Putamen (tissue), 1 donor: Measurements from ENCODE around the gene ALS2CL.
"Not testable (repeated sequence)": the region's sequence is repeated elsewhere in the genome, so short reads cannot be mapped to it uniquely, and the experiment has no call there.

Source experiments
- DNase-seq: peaks from one replicate; pipeline ENCODE4 v3.0.0-alpha.2; 2016; ENCODE audit warnings: low spot score

Gene ALS2CL

DNA sequence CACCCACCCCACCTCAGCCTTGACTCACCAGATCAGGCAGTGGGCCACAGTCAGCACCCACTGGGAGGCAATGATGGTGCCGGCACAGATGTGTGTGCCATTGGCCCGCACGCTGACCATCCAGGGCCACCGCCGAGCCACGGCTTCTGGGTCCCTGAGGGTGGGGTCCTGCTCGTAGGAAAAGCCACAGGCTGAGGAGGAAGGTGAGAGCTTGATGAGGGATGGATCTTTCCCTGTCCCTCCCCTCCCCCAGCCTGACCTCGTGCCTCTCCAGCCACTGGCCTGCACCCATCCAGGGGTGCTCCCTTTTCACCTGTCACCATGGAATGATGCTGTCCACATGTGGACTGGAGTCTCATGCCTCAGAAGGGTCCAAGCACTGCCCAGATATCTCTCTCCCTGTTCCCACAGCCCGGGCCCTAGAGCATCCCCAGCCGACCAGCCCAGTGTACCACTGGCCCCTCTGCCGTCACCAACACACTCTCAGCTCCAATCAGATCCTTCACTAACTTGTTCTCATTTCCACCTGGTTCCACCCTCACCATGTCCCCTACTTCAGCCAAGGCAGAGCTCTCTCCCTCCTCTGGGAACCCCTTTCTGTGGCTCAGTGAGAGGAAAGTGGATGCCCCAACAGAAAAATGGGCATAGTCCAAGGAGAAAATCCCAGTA is 22.2 kb upstream of the ALS2CL start:
- DNase-seq, result no peak

DNA sequence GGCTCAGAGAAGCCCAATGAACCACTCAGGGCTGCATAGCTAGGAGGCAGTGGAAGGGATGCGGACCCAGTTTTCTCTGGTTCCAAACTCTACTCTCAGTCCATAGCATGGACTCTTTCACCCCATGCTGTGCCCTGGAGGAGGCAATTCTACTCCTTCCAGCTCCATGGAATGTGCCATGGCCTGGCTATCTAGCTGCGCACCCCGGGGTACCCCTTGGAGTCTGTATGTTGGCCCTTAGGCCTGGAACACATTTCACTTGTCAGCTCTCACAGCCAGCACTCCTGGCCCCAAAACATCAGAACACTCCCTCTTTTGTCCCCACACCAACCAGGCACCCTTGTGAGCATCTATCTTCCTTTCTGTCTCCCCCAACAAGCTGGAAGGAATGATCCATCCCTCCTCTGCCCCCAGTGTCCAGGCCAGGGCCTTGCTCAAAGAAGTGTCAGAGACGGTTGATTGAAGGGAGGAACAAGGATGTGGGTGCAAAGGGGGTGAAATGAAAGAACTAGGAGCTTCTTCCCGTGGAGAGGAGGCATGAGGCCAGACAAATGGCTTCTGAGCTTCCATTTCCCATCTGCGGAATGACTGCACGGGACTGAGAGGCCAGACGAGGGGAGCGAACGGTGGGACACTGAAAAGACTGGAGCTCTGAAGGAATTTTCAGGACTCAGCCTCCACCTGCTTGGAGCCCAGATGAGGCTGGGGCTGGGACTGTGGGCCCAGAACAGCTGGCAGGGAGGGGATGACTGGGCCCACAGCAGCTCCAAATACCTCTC is 21.4 kb upstream of the ALS2CL start:
- no peak for DNase-seq

DNA sequence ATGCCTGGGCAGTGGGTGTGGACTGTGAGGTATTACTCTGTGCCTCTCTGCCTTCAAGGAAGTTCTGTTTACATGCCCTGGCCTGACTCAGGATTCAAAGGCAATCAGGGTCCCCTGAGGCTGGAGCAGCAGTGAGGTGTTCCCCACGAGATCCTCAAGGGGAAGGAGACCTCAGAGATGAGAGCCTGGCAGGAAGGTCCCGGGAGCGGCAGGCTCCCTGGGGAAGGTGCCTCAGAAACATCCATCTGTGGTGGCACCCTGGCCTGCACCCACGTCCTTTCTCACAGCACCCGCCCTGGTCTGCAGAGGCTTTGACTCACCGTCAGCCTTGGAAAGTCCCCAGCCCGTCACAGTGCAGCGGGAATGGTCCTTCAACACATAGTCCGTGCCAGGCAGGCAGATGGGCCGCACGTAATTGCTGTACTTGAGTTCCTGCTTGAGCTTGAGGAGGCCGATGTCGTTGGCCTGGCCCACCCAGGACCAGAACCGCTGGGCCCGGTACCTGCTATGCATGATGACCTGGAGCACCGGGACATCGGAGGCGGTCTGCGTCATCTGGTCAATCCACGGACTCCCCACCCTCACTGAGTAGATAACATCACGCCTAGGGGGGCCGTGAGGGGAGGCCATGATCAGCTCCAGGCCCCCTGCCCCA is 20.5 kb upstream of the ALS2CL start:
- DNase-seq, result no peak

DNA sequence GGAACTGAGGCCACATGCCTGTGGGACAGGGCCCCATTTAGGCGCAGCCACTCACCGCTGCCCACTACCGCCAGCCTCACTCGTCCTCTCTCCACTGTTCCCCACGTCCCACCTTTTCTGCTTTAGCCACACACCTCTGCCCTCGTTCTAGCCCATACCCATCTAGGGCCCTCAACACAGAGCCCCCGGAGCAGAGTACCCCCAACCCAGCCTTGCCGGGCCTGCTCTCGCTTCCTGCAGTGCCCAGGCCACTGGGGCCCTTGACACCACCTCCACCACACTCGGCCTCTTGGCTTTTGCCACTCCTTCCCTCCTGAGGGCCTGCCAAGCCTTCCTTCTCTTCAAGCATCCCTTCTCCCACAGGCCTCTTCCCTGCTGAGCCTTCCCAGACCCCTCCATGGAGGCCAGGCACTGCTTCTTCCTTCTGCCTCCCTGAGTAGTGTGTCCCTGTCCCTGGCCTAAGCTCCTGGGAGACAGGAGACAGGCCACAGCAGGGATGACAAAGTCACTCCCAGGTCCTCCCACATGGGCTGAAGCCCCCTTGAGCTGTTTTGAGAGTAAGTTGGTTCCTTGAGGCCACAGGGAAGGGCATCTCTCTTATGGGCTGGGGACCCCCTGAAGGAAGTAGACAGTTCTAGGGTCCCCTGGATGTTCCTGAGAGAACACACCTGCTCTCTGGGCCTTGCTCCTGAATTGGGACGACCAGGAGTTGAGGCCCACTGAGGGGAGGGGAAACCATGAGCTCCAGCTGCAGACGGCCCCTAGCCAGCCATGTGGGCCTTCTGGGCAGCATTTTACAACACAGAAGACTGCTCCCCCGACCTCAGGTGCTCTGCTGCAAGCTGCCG is 19.8 kb upstream of the ALS2CL start:
- DNase-seq, result no peak

DNA sequence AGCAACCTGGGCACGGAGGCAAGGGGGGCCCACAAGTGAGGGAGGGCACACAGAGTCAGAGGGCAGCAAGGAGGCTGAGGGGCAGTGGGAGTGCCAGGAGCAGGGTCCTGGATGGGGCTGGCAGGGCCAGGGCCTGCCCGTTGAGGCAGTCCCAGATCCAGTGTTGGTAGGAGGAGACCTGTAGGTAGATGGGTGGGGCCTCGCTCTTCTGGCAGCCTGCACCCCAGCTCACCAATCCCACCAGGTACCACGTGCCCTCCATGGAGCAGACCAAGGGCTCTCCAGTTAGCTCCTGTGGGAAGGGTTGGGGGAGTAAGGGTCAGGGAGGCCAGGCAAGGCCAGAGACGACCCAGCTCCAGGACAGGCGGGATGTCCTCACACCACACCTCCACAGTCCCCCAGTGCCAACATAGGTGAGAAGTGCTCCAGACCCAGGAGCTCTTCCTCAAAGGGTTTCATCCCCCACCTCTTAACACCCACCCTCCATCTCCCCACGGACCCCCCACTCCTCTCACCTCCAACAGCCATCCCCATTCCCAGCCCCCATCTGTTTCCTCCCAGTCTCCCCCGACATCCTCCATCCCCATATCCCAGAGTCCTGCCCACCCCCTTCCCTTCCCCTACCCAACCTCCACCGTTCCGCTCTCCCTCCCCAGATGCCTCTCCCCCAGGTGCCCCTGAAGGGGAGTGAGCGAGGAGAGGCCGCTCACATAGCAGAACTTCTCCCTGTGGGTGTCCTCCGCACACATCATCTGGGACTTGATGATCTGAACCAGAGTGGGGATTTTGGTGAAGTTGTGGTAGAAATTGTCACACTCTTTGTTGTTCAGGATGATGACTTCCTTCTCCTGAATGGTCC is 18.9 kb upstream of the ALS2CL start:
- no peak for DNase-seq

DNA sequence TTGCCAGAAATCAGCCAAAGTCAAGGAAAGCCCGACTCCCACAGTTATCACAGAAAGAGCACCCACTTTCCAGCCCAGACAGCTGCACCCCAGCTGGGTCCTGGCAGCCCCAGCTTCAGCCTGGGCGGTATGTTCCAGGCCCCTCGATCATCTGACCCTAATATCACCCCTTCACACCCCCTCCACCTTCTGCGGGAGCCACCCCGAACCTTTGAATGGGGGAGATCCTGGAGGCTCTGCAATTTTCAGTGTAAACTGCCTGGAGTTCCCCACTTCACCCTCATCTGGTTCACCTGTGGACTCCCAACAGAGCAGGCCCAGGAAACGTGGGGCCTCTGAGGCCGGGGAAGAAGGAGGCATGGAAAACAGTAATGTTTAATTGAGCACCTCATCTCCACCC is 18.3 kb upstream of the ALS2CL start:
- no peak for DNase-seq

DNA sequence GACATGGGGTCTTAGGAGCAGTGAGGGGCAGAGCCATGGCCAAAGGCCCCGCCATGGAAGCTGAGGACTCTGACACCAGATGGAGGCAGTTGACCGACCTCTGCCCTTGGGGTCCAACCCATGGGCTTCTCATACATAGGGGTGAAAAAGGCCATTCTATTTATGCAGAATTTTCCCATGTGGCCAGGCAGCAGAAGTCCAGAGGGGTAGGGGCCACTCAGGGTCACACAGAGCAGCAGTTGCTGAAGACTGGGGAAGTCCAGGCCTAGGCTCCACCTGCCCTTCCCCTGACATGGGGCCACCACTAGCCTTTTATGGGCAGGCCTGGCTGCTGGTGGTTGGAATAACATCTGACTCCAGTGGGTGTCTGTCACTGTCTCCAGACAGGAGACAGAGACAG is 17.8 kb upstream of the ALS2CL start:
- DNase-seq, result no peak

DNA sequence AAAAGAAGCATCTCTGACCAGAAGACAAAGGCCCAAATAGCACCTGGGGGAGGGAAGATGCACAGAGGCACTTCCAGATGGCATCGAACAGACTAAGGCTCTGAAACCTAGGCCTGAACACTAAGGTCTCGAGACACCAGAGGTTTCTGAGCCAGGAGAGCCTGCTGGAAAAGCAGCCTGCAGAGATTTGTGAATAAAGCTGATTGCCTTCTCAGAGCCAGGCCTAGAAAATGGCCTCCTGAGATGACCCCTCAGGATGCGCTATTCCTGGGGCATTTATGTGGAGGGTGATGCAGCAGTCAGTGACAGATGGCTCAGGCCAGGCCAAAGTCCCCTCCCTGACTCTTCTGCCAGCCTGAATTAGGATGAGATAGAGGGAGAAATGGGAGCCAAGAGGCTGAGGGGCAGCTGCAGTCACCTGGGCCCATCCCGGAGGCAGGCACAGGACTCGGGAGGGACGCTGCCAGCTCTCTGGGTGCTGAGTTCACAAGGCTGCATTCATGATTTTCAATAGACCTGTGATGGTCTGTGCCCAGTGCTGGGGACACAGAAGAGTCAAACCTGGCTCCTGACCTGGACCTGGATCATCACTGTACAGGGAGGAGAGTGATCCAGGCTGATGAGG is 17.3 kb upstream of the ALS2CL start:
- no peak for DNase-seq

DNA sequence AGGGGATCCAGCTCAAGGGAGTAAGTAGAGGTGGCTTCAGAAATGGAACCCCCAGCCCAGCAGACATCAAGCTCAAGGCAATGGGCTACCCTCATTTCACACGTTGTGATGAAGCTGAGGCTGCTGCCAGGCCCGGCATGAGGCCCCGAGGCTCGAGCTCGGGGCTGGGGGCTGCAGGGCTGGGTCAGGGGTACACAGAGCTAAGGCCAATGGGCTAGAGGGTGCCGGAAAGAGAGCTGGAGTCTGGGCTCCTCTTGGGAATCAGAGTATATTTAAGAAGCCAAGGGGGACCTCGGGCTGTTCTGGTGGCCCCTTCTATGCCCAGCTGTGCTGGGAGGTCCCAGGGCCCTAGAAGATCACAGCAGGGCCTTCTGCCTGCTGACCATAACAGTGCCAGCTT is 16.8 kb upstream of the ALS2CL start:
- DNase-seq, result no peak

DNA sequence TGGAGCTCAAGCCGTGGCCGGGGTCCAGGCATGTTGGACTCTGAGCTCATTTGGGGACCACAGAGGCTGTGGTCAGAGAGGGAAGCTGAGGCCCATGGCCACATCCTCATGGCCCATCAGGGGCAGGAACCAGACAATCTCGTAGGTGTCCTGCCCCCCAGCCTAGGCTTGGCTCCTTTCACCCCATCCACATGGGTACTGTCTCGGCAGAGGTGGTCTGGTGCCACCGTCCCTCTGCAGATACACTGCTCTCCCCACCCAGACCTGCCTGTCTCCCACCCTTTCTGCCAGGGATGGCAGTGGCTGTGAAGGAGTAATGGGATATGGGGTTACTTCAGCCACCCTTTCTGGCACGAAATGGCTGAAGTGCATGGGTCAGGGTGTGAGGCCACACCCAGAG is 16.2 kb upstream of the ALS2CL start:
- no peak for DNase-seq

DNA sequence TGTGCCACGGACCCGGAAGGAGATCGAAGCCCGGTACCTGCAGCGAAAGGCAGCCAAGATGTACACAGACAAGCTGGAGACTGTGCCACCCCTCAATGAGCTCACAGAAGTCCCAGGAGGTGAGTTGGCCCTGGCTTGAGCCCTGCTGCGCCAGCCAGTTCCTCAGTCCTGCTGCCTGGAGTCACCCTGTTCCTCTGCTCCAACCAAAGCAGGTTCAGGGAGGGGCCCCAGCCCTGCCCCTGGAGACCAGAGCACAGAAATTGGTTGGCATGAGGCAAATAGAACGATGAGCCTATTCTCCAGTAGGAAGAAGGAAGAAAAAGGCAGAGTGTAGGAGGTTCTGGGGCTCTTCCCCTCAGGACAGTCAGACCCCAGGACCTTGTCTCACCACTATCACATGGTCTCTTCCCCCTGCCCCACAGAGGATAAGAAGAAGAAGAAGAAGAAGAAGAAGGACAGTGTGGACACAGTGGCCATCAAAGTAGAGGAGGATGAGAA is 15.7 kb upstream of the ALS2CL start:
- no peak for DNase-seq

DNA sequence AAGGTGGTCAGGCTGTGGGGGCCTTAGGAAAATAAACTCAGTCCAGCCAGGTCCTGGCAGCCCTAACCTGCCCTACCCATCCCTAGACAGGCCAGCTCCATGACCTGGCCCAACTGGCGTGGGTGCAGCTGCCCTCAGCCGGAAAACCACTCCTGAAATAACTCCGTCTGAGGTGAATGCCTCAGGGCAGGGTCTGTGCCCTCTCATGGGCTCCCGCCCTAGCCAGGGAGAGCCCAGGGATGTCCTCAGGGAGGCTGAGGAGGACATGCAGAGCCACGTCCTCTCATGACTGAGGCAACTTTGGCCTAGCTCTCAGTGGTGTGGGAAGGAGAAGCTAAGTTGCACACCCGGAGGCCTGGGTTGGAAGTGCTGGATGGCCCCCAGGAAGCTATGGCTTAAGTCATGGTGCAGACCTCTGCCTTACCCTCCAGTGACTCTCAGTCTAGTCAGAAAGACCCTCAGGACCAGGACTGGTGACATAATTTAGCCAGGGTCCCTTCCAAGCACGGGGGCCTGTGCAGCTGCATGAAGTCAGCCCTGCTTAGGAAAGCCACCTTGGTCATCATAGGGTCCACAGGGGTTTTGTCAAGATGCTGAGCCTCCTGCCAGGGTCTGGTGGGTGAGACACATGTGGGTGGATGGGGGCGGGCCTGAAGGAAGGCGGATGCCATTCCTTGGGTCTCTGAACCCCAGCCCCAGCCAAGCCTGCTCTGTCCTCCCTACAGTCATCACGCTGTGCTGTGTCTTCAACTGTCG is 15.1 kb upstream of the ALS2CL start:
- no peak for DNase-seq

DNA sequence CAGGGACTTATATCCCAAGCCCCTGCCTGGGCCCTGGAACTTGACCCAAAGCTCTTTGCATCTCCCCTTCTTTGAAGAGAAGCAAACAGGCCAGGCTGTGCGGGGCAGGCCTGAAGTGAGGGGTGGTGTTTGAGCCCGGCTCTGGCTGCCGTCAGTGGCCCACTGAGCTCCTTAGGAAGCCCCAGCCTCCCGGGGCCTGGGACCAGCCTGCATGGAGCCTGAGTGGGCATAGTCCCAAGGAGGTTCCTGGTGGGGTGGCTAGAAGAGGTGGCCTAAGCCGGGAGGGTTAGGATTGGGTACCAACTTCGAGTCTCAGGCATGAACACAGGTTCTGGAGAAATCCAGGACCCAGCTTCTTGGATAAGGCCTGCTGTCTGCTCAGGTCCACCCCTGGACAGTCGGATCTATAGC is 14.1 kb upstream of the ALS2CL start:
- DNase-seq, result no peak

DNA sequence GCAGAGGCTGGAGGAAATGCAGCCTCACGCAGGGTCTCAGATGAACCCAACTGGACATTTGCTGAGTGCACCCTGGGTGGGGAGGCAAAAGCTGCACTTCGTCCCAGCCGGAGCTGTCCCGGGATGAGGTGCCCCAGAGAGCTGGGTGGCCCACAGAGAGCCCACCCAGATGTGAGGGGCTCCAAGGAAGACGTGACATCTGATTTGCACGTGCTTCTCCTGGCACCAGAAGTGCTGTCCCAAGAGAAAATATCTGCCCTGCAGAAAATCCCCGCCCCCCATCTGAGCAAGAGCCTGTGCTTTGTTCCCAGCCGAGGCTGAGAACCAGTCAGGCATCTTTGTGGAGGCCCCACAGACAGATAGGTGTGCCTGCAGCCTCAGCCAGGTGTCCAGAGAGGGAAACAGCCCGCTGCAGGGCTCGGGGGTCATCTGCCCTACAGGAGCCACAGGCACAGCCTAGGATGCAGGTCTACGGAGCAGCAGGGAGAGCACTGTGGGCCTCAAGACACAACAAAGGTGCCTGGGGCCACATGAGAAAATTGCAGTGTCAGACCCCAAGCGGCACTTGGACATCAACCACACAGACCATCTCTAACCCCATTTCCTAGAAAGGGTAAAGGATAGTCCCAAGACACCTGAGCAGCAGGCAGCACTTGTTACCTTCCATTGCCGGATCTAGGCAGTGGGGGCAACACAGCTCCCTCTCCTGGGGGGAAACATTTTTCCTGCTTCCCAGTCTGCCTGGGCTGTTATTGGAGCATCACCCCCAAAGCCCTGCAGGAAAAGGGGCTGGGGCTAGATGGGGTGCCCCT is 13.5 kb upstream of the ALS2CL start:
- DNase-seq, result no peak

DNA sequence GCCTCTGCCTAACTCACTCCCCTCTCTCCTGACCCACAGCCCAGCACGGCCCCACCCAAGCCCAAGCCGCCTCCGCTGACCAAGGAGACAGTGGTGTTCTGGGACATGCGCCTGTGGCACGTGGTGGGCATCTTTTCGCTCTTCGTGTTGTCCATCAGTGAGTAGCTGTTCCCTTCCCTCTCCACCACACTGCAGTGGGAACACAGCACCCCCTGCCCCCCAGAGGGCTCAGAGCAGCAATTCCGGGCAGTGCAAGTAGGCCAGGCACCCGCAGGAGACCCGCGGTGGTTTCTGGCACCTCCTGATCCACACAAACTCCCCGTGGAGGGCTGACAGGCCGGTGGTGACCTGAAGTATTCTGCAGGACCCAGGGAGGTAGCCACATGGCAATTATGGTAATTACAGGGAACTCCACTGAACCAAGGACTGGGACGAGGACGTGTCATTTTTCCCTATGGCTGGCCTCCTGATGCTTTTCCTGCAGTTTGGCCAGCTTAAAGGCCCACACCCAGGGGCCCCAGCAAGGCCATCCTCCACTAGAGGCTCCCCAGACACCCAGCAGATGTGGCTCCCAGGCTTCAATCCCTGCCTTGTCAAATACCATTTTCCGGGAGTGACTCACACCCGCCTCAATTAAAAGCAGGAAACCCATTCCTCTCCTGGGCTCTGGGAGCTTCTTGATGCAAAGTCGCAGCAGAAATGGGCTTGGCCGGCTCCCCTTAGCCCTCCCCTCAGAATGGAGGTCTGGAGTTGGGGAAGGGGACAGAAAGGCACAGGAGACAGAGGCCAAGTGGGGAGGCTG is 12.5 kb upstream of the ALS2CL start:
- no peak for DNase-seq

DNA sequence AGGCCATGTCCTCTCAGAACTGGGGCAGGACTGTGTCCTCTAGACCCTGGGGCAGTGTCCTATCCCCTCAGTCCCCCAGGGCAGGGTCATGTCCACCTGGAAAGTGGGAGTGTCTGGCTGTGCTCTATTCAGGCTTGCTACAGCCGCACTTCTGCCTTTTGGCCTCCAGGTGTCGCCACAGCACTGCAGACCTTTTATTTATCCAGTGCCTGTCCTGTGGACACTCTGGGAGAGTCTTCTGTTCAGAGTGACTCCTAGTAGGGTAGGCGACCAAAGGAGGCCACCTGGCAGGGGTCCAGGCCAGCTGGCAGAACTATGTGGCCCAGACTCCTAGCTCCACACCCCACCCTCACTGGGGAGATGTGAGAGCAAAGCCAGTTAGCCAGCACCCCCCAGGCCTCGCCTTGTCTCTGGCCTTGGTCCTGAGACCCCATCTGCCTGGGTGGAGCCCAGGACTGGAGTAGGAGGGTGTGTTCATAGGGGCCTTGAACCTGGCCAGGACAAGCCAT is 11.6 kb upstream of the ALS2CL start:
- peak; percentile 23 for DNase-seq

DNA sequence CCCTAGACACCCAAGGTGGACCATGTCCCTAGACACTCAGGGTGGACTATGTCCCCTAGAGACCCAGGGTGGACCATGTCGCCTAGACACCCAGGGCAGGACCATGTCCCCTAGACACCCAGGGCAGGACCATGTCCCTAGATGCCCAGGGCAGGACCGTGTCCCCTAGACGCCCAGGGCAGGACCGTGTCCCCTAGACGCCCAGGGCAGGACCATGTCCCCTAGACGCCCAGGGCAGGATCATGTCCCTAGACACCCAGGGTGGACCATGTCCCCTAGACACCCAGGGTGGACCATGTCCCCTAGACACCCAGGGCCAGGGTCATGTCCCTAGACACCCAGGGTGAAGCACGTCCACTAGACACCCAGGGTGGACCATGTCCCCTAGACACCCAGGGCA is 10.9 kb upstream of the ALS2CL start:
- DNase-seq, result not testable (repeated sequence)

DNA sequence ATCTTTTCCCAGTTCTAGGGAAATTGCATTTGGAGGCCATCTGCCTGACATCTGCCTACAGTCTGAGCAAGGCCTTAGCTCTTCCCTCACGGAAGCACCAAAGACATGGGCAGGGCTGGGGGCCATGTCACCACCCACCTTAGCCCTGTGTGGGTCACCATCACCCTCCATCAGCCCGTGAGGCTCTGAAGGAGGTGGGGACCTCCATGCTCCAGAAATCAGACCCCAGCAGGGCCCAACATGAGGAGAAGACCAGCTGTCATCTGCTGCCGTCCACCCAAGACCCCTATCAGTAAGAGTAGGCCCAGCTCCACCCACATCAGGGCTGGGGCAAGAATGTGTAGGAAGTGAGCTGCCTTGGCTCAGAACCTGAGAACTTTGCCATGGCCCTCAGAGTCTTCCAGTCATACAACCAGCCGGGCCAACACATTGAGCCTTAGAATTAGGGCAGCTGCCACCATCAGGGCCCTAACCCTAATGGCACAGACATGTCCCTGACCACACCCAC is 9.6 kb upstream of the ALS2CL start:
- DNase-seq, result no peak
